DND-41 (cell line): ENCODE results near the gene METTL23.
"Not testable (repeated sequence)": the region's sequence is repeated elsewhere in the genome, so short reads cannot be mapped to it uniquely, and the experiment has no call there.

Experiments
- EZH2 ChIP-seq: IDR thresholded peaks from 3 replicates; pipeline ENCODE4 v1.6.1; 2012; ENCODE audit warnings: borderline replicate concordance, low read depth, mild to moderate bottlenecking, moderate library complexity, low read length, inconsistent platforms; ENCODE audit not compliant: severe bottlenecking
- TF ChIP-seq, protein P1 (sequence below): IDR thresholded peaks from 2 replicates; pipeline ENCODE4 v1.5.1; 2012; ENCODE audit warnings: borderline replicate concordance, low read length, moderate library complexity, mild to moderate bottlenecking; ENCODE audit not compliant: poor library complexity, severe bottlenecking; ENCODE audit errors: extremely low read depth

DNA sequence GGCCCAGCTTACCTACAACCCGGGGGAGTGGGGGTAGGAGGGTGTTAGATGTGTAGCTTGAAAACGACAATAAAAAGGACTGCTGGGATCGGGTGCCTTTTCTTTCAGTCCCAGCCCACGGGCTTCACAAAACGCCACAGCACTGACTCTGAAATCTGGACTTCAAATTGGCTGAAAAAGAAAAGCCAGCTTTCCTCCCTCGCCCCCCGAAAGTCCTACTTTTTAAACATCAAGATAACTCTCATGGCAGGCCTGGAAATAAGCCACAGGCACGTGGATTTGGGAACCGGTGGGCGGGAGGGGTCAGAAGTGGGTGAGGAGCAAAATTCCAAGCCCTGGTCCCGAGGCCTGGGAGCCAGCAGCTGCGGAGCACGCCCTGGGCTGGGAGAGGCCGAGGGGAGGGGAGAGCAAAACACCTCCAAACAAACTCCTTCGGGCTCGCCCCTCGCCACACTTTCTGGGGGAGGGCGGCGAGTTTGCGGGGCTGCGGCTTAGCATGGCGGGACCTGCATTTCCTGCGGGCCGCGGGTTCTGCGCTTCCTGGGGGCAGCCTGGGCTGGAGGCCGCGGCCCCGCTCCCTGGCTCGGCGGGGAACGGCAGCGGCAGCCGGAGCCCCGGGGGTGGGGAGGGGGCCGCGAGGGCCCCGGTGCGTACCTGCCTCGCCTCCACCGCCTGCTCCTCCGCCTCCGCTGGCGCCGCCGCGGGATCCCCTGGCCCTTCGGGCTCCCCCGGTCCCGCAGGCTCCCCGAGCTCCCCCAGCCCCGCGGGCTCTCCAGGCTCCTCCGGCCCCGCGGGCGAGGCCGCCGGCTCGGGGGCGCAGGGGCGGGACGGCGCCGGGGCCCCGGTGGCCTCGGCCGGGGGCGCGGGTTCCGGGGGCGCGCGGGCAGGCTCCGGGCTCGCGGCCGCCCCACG, 16.4 kb upstream of the METTL23 start:
- peak; percentile 86 for TF ChIP-seq EZH2
- TF ChIP-seq, protein P1, sequence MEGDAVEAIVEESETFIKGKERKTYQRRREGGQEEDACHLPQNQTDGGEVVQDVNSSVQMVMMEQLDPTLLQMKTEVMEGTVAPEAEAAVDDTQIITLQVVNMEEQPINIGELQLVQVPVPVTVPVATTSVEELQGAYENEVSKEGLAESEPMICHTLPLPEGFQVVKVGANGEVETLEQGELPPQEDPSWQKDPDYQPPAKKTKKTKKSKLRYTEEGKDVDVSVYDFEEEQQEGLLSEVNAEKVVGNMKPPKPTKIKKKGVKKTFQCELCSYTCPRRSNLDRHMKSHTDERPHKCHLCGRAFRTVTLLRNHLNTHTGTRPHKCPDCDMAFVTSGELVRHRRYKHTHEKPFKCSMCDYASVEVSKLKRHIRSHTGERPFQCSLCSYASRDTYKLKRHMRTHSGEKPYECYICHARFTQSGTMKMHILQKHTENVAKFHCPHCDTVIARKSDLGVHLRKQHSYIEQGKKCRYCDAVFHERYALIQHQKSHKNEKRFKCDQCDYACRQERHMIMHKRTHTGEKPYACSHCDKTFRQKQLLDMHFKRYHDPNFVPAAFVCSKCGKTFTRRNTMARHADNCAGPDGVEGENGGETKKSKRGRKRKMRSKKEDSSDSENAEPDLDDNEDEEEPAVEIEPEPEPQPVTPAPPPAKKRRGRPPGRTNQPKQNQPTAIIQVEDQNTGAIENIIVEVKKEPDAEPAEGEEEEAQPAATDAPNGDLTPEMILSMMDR: not testable (repeated sequence)
